Activated T-cell treated with anti-CD3 and anti-CD28 coated beads, Interleukin-2, amount 50 U/mL, for 24 hours (primary cell): ENCODE data around the gene TMEM271.

ENCODE experiments used
- DNase-seq: peaks from one replicate; pipeline ENCODE4 v3.0.0-alpha.2; 2020
- H3K27ac Mint-ChIP-seq: 2 replicates; pipeline ENCODE4 v1.8.0; 2020; ENCODE audit warnings: mild to moderate bottlenecking, mixed read lengths
- H3K27me3 Mint-ChIP-seq: 2 replicates; pipeline ENCODE4 v1.8.0; 2020; ENCODE audit warnings: mixed read lengths
- H3K36me3 Mint-ChIP-seq: 2 replicates; pipeline ENCODE4 v1.8.0; 2020; ENCODE audit warnings: low read depth, mixed read lengths
- H3K4me1 Mint-ChIP-seq: 2 replicates; pipeline ENCODE4 v1.8.0; 2020; ENCODE audit warnings: low read depth, mixed read lengths
- H3K4me3 Mint-ChIP-seq: 2 replicates; pipeline ENCODE4 v1.8.0; 2020; ENCODE audit warnings: mild to moderate bottlenecking, moderate library complexity, mixed read lengths
- H3K9me3 Mint-ChIP-seq: 2 replicates; pipeline ENCODE4 v1.8.0; 2020; ENCODE audit warnings: mixed read lengths

TMEM271 gene

GRCh38 chr4:541271-541670, 34.8 kb downstream of the TMEM271 start:
- DNase-seq: no peak
- Mint-ChIP-seq H3K4me1 (no peaks in the 10 kb centered on the region), H3K27me3 (peaks cover 4% of the 10 kb centered on the region), H3K27ac (no peak overlapping the region), H3K36me3 (peaks cover 32% of the 10 kb centered on the region), H3K9me3 (peaks cover 16% of the 10 kb centered on the region), H3K4me3 (no peak overlapping the region)

DNA sequence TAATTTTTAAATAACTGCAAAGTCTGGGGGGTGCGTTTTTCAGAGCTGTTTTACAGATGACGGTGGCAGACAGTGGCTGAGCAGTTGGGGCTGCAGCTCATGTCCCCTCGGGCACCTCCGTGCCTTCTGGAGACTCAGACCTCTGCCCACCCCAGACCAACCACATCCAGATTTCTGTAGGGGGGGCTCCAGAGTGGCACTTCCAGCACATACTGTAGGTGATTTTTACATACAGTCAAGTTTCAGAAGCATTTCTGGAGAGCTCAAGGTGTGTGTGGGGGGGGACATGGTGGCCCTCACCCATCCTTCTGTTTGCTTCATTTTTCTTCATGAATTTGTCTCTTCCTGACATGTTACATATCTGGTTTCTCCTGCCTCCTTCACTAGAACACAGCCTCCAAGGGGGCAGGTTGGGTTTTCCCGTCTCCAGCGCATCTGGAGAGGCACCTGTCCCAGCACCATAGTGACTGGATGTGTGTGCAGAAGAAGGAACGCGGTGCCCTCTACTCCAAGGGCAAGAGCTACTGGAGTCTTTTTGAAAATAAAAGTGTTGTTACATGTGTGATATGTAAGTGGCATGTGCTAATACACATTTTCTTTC, 37.5 kb downstream of the TMEM271 start:
- Mint-ChIP-seq H3K36me3 (peaks cover 57% of the 10 kb centered on the region), H3K27ac (no peak overlapping the region), H3K27me3 (no peaks in the 10 kb centered on the region)

GRCh38 chr4:537436-538264, 38.4 kb downstream of the TMEM271 start:
- Mint-ChIP-seq H3K4me1 (no peaks in the 10 kb centered on the region), H3K27me3 (no peaks in the 10 kb centered on the region), H3K9me3 (peaks cover 8% of the 10 kb centered on the region), H3K27ac (no peak overlapping the region), H3K36me3 (peaks cover 67% of the 10 kb centered on the region), H3K4me3 (no peak overlapping the region)
- DNase-seq: no peak

More for the DNA sequence above, 37.5 kb downstream of the TMEM271 start:
- H3K4me3 Mint-ChIP-seq: no peak overlapping the region
- H3K4me1 Mint-ChIP-seq: no peaks in the 10 kb centered on the region
- peaks cover 8% of the 10 kb centered on the region for H3K9me3 Mint-ChIP-seq
- DNase-seq: no peak

- Mint-ChIP-seq H3K27ac (no peak overlapping the region), H3K9me3 (peaks cover 12% of the 10 kb centered on the region)
These were observed 39.6 kb downstream of the TMEM271 start for GRCh38 chr4:536351-536972.

DNA sequence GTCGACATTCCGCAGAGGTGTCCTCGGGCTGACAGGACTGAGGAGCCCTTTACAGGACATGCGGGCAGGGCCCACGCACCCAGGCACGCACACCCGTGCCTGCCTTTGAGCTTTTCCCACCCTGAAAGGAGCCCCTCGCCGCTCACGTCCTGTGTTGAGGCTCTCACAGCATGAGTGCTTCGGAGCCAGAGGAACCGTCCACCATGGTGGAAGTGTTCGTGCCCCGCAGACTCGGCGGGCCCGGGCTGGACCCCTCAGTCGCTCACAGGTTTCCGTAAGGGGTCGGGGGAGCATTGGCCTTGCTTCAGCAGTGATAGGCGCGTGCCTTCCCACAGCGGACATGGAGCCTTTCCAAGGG, 40.2 kb downstream of the TMEM271 start:
- no peak overlapping the region for H3K4me3 Mint-ChIP-seq
- H3K4me1 Mint-ChIP-seq: no peaks in the 10 kb centered on the region
- H3K27ac Mint-ChIP-seq: no peak overlapping the region
- peaks cover 83% of the 10 kb centered on the region for H3K36me3 Mint-ChIP-seq
- no peak for DNase-seq
- no peaks in the 10 kb centered on the region for H3K27me3 Mint-ChIP-seq
- H3K9me3 Mint-ChIP-seq: peaks cover 10% of the 10 kb centered on the region

More at GRCh38 chr4:536351-536972, 39.6 kb downstream of the TMEM271 start:
- no peak overlapping the region for H3K4me3 Mint-ChIP-seq
- no peaks in the 10 kb centered on the region for H3K4me1 Mint-ChIP-seq
- no peaks in the 10 kb centered on the region for H3K27me3 Mint-ChIP-seq
- peaks cover 78% of the 10 kb centered on the region for H3K36me3 Mint-ChIP-seq
- no peak for DNase-seq

DNA sequence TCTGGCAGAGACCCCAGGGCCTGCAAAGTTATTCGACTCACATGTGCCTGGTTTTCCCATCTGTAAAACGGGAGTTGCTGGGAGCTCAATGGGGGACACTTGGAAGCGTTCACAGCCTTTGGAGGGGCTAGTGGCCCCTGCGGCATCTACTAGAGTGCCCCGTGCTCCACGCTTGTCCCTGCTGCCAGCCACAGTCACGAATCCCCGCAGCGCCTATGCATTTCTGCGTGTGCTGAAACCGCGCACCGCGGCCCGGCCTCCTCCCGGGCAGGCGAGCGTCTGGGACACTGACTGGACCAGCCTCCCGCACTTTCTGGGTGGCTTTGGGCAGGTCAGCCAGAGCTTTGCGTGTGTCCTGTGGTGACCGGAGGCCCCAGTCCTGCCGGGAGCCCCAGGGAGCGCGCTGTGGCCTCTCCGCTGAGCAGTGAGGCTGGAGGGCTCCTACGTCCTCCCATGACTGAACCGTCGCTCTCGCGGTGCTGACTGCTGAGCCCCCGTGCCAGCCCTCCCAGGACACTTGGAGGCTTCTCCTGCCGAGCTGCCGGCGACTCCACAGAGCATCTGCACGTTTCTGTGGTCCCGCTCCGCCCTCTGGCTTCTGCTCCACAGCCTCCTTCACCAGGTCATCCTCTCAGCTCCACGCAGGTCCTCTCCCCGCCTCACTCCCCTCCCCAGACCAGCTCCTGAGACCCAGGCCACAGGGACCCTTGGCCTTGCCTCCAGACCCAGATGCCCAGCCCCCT, 40.7 kb downstream of the TMEM271 start:
- Mint-ChIP-seq H3K4me3 (no peak overlapping the region), H3K27me3 (no peaks in the 10 kb centered on the region), H3K9me3 (peaks cover 10% of the 10 kb centered on the region), H3K27ac (no peak overlapping the region), H3K36me3 (peaks cover 89% of the 10 kb centered on the region), H3K4me1 (no peaks in the 10 kb centered on the region)
- no peak for DNase-seq

- H3K27ac Mint-ChIP-seq: no peak overlapping the region
- no peaks in the 10 kb centered on the region for H3K27me3 Mint-ChIP-seq
- peaks cover 8% of the 10 kb centered on the region for H3K9me3 Mint-ChIP-seq
- H3K36me3 Mint-ChIP-seq: peaks cover 96% of the 10 kb centered on the region
- no peak overlapping the region for H3K4me3 Mint-ChIP-seq
- no peaks in the 10 kb centered on the region for H3K4me1 Mint-ChIP-seq
- no peak for DNase-seq
These were observed 41.4 kb downstream of the TMEM271 start for GRCh38 chr4:534576-535151.

GRCh38 chr4:534101-534575, 42.0 kb downstream of the TMEM271 start:
- Mint-ChIP-seq H3K9me3 (peaks cover 8% of the 10 kb centered on the region), H3K36me3 (peaks cover 95% of the 10 kb centered on the region), H3K4me3 (no peak overlapping the region), H3K4me1 (no peaks in the 10 kb centered on the region), H3K27me3 (no peaks in the 10 kb centered on the region), H3K27ac (no peak overlapping the region)
- no peak for DNase-seq

DNA sequence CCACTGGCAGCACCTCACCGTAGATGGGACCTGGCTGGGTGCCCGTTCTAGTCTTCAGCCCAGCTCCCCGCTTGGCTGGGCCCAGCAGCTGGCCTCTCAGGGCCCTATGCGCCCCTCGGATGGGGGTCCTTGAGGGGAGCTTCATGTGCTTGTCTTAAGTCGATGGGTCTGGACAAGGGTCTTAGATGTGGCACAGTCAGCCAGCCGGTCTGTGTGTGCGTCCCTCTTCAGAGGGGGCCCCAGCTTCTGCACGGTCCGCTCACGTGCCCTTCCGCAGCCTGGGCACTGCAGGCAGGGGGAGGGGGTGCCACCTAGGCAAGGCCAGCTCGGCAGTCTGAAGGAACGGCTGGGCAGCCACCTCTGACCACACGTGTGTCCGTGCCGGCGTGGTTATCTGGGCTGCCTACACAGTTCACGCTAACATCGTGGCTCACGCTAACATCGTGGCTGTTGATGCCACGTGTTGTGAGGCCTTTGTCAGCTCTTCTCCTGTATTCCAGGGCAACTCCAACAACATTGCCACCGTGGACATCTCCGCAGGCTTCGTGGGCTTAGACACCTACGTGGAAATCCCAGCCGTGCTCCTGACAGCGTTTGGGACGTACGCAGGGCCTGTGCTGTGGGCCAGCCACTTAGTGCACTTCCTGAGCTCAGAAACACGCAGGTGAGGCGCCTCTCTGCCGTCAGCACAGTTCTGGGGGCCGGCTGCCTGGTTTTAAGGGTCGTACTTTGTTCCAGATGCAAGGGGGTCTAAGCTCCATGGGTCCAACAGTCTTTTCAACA, 42.6 kb downstream of the TMEM271 start:
- Mint-ChIP-seq H3K4me3 (no peak overlapping the region), H3K27ac (no peak overlapping the region), H3K4me1 (no peaks in the 10 kb centered on the region), H3K27me3 (no peaks in the 10 kb centered on the region), H3K36me3 (peaks cover 95% of the 10 kb centered on the region), H3K9me3 (peaks cover 8% of the 10 kb centered on the region)
- DNase-seq: no peak

GRCh38 chr4:532588-533317, 43.3 kb downstream of the TMEM271 start:
- H3K36me3 Mint-ChIP-seq: peaks cover 95% of the 10 kb centered on the region
- peak overlapping the region; percentile 9 for H3K27ac Mint-ChIP-seq

DNA sequence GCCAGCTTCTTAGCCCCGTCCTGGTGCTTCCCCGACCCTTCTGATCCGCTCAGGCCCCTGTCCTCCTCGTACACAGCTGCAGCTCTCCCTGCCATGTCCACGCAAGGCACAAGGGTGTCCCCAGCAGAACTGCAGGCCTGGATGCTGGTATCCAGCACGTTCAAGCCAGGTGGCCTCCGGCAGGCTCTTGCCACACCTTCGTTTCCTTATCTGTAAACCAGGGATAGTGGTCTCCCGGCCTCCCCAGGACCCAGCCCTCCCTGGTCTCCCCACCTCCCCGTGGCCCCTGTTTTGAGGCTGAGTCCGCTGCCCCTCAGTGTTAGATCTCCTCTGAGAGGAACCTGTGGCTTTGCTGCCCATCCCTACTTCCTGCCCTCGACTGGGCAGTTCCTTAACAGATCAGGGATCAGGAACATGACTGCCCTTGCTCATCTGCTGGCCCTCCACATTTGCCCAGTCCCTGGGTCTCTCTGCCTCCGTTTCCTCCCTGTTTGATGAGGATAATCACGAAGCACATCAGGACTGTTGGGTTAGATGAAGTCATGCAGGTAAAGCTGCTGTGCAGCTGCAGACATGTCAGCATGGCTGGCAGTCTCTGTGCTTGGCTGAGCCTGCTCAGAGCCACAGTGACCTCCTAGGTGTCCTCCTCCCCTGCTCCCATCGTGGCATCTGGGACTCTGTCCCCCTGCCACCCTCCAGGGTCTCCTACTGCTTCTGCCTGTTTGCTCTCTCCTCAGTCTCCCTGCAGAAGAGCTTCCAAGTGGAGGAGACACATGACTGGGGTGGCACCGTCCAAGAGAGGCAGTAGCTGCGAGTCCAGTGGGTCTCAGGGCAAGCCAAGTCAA, 44.2 kb downstream of the TMEM271 start:
- Mint-ChIP-seq H3K27me3 (no peaks in the 10 kb centered on the region), H3K4me1 (no peaks in the 10 kb centered on the region), H3K9me3 (peaks cover 5% of the 10 kb centered on the region), H3K4me3 (no peak overlapping the region), H3K27ac (no peak overlapping the region), H3K36me3 (peaks cover 95% of the 10 kb centered on the region)
- no peak for DNase-seq

More at GRCh38 chr4:532588-533317, 43.3 kb downstream of the TMEM271 start:
- no peak overlapping the region for H3K4me3 Mint-ChIP-seq
- no peaks in the 10 kb centered on the region for H3K27me3 Mint-ChIP-seq
- no peaks in the 10 kb centered on the region for H3K4me1 Mint-ChIP-seq
- DNase-seq: no peak
- H3K9me3 Mint-ChIP-seq: peaks cover 5% of the 10 kb centered on the region

GRCh38 chr4:531076-531475, 45.0 kb downstream of the TMEM271 start:
- H3K36me3 Mint-ChIP-seq: peaks cover 95% of the 10 kb centered on the region
- H3K9me3 Mint-ChIP-seq: peaks cover 5% of the 10 kb centered on the region
- no peaks in the 10 kb centered on the region for H3K27me3 Mint-ChIP-seq
- DNase-seq: no peak
- no peaks in the 10 kb centered on the region for H3K4me1 Mint-ChIP-seq
- H3K4me3 Mint-ChIP-seq: no peak overlapping the region
- H3K27ac Mint-ChIP-seq: no peak overlapping the region
